Nephron (organoid): ENCODE measurements around the gene FHOD1.

ENCODE experiments used
- H3K27ac Mint-ChIP-seq, 3 experiments: 2 replicates each; pipeline ENCODE4 v1.8.0; 2020; ENCODE audit warnings: mixed read lengths in 3 of 3, mild to moderate bottlenecking in 2 of 3, moderate library complexity in 1 of 3
- H3K27me3 Mint-ChIP-seq: 2 replicates; pipeline ENCODE4 v1.8.0; 2021; ENCODE audit warnings: low read depth, mild to moderate bottlenecking, moderate library complexity, mixed read lengths
- H3K36me3 Mint-ChIP-seq: 2 replicates; pipeline ENCODE4 v1.8.0; 2020; ENCODE audit warnings: low read depth, mixed read lengths
- H3K4me1 Mint-ChIP-seq: 2 replicates; pipeline ENCODE4 v1.8.0; 2020; ENCODE audit warnings: mixed read lengths
- H3K4me3 Mint-ChIP-seq, 3 experiments: 2 replicates each; pipeline ENCODE4 v1.8.0; 2020; ENCODE audit warnings: mild to moderate bottlenecking in 3 of 3, mixed read lengths in 3 of 3, moderate library complexity in 2 of 3
- H3K9me3 Mint-ChIP-seq: 2 replicates; pipeline ENCODE4 v1.8.0; 2020; ENCODE audit warnings: mixed read lengths
- TF ChIP-seq, protein P1 (sequence below), 3 experiments: fragments of 200-600 bp; sonication (generic); IDR thresholded peaks; one replicate each; pipeline ENCODE4 v1.5.0; 2021; ENCODE audit warnings: antibody characterized with exemption in 3 of 3; ENCODE audit not compliant: unreplicated experiment in 3 of 3

FHOD1 gene

GRCh38 chr16:67206838-67207248, 40.4 kb downstream of the FHOD1 start:
- Mint-ChIP-seq H3K27ac (no peak overlapping the region), H3K9me3 (no peaks in the 10 kb centered on the region), H3K4me3 (no peak overlapping the region), H3K36me3 (no peaks in the 10 kb centered on the region), H3K27me3 (no peaks in the 10 kb centered on the region), H3K4me1 (no peaks in the 10 kb centered on the region)
- TF ChIP-seq, protein P1, sequence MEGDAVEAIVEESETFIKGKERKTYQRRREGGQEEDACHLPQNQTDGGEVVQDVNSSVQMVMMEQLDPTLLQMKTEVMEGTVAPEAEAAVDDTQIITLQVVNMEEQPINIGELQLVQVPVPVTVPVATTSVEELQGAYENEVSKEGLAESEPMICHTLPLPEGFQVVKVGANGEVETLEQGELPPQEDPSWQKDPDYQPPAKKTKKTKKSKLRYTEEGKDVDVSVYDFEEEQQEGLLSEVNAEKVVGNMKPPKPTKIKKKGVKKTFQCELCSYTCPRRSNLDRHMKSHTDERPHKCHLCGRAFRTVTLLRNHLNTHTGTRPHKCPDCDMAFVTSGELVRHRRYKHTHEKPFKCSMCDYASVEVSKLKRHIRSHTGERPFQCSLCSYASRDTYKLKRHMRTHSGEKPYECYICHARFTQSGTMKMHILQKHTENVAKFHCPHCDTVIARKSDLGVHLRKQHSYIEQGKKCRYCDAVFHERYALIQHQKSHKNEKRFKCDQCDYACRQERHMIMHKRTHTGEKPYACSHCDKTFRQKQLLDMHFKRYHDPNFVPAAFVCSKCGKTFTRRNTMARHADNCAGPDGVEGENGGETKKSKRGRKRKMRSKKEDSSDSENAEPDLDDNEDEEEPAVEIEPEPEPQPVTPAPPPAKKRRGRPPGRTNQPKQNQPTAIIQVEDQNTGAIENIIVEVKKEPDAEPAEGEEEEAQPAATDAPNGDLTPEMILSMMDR (IDR thresholded peaks at IDR 0.05; ENCODE audit: unreplicated experiment in 3 of 3) = no peak

- H3K27me3 Mint-ChIP-seq = no peaks in the 10 kb centered on the region
- no peaks in the 10 kb centered on the region for H3K9me3 Mint-ChIP-seq
- H3K27ac Mint-ChIP-seq = no peak overlapping the region
- no peak overlapping the region for H3K4me3 Mint-ChIP-seq
- no peaks in the 10 kb centered on the region for H3K36me3 Mint-ChIP-seq
- TF ChIP-seq, protein P1 (IDR thresholded peaks at IDR 0.05; ENCODE audit: unreplicated experiment in 3 of 3) = no peak
- no peaks in the 10 kb centered on the region for H3K4me1 Mint-ChIP-seq
Observed at GRCh38 chr16:67206129-67206837, 41.0 kb downstream of the FHOD1 start.

- Mint-ChIP-seq H3K9me3 (no peaks in the 10 kb centered on the region), H3K36me3 (peaks cover 3% of the 10 kb centered on the region), H3K27ac (no peak overlapping the region), H3K4me3 (no peak overlapping the region), H3K4me1 (no peaks in the 10 kb centered on the region), H3K27me3 (no peaks in the 10 kb centered on the region)
- TF ChIP-seq, protein P1 (IDR thresholded peaks at IDR 0.05; ENCODE audit: unreplicated experiment in 3 of 3) = no peak
Observed at GRCh38 chr16:67204076-67204475, 43.2 kb downstream of the FHOD1 start.

DNA sequence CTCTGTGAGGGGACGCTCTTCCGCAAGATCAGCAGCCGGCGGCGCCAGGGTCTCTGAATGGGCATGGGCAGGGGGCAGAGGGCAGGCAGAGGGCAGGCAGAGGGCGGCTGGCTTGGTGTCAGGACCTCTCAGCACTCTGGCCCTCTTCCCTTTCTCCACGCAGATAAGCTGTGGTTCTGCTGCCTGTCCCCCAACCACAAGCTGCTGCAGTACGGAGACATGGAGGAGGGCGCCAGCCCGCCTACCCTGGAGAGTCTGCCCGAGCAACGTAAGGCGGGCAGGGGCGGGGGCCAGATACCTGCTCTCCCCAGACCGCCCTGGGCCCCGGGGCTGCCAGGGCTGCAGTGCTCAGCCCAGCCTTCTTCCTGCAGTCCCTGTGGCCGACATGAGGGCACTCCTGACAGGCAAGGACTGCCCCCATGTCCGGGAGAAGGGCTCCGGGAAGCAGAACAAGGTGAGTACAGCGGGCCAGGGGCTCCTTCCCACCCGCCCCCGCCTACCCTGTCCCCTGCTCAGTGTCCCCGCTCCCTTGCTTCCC, 44.3 kb downstream of the FHOD1 start:
- TF ChIP-seq, protein P1 (IDR thresholded peaks at IDR 0.05; ENCODE audit: unreplicated experiment in 3 of 3) = no peak
- Mint-ChIP-seq H3K27ac (no peak overlapping the region), H3K4me3 (no peak overlapping the region), H3K27me3 (peaks cover 4% of the 10 kb centered on the region), H3K4me1 (no peaks in the 10 kb centered on the region), H3K9me3 (no peaks in the 10 kb centered on the region), H3K36me3 (peaks cover 6% of the 10 kb centered on the region)

GRCh38 chr16:67202426-67202825, 44.9 kb downstream of the FHOD1 start:
- H3K27ac Mint-ChIP-seq = no peak overlapping the region
- H3K9me3 Mint-ChIP-seq = no peaks in the 10 kb centered on the region
- H3K4me1 Mint-ChIP-seq = no peaks in the 10 kb centered on the region
- TF ChIP-seq, protein P1 (IDR thresholded peaks at IDR 0.05; ENCODE audit: unreplicated experiment in 3 of 3) = no peak
- H3K27me3 Mint-ChIP-seq = peaks cover 5% of the 10 kb centered on the region
- H3K4me3 Mint-ChIP-seq = no peak overlapping the region
- H3K36me3 Mint-ChIP-seq = peaks cover 9% of the 10 kb centered on the region
